Natural killer cell treated with Interleukin-12 subunit alpha and Interleukin-12 subunit beta and Interleukin-15 and Interleukin-18, amount 100 ng/mL, for 72 hours (primary cell): Measurements from ENCODE around the gene LYRM7. TPM values are rescaled to one million over a fixed set of nuclear protein-coding genes. Genes with fewer than 3 reads are reported as not detected.

Experiments used
- ATAC-seq, 2 donors: fragments of 150-1000 bp; cut with Tn5 transposase in 1 of 2; sonication (Bioruptor Pico), chemical (Tn5 transposase) in 1 of 2; 2 replicates each; pipeline ENCODE4 v1.10.0; 2021
- DNase-seq: peaks from one replicate; pipeline ENCODE4 v3.0.0; 2022; ENCODE audit warnings: low spot score
- H3K27ac Mint-ChIP-seq, 2 donors: 1 replicate in 1 of 2; 2 replicates in 1 of 2; pipeline ENCODE4 v1.8.0; 2022; ENCODE audit warnings: mixed read lengths in 2 of 2, mild to moderate bottlenecking in 1 of 2, moderate library complexity in 1 of 2
- H3K27me3 Mint-ChIP-seq, 2 donors: 1 replicate in 1 of 2; 2 replicates in 1 of 2; pipeline ENCODE4 v1.8.0; 2022; ENCODE audit warnings: mixed read lengths in 2 of 2
- H3K36me3 Mint-ChIP-seq: one replicate; pipeline ENCODE4 v1.8.0; 2022; ENCODE audit warnings: mixed read lengths
- H3K4me1 Mint-ChIP-seq, 2 donors: 1 replicate in 1 of 2; 2 replicates in 1 of 2; pipeline ENCODE4 v1.8.0; 2022; ENCODE audit warnings: low read depth in 2 of 2, mixed read lengths in 2 of 2, mild to moderate bottlenecking in 1 of 2
- H3K4me3 Mint-ChIP-seq: one replicate; pipeline ENCODE4 v1.8.0; 2022; ENCODE audit warnings: mixed read lengths
- H3K9me3 Mint-ChIP-seq: 2 replicates; pipeline ENCODE4 v1.8.0; 2022; ENCODE audit warnings: mixed read lengths
- total RNA-seq, 2 donors: library from RNA; stranded (reverse); gene quantifications; one replicate each; pipeline ENCODE4 v1.2.3, GENCODE V29; 2022

LYRM7 gene
- total RNA-seq, 2 donors from 2014 or later, result 9.8 to 14.1 TPM

DNA sequence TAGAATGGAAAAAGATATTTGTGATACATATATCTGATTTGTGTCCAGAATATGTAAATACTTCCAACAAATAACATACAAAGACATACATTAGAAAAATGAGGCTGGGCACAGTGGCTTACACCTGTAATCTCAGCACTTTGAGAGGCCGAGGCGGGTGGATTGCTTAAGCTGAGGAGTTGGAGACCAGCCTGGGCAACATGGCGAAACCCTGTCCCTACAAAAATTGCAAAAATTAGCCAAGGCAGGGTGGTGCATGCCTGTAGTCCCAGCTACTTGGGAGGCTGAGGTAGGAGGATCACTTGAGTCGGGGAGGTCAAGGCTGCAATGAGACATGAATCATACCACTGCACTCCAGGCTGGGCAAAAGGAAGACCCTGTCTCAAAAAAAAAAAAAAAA is 47.0 kb downstream of the LYRM7 start:
- no peak overlapping the region for H3K4me3 Mint-ChIP-seq
- ATAC-seq, result no peak

DNA sequence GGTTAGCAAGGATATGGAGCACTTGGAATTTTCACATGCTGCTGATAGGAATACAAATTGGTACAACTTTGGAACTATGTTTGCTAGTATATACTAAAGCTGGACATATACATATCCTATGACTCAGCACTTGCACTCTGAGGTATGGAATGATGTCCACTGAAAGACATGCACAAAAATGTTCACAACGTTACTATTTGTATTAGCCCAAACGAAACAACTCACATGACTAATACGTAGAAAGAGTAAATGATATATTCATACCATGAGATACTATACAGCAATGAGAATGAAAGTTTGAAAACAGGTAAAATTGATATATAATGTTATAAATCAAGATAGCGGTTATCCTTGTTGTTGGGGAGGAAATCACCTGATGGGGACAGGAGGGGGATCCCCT is 47.6 kb downstream of the LYRM7 start:
- no peaks in the 10 kb centered on the region for H3K9me3 Mint-ChIP-seq
- no peak overlapping the region for H3K4me3 Mint-ChIP-seq
- no peak for ATAC-seq
- peaks cover 0 to 8% of the 10 kb centered on the region in 2 donors for H3K4me1 Mint-ChIP-seq
- H3K27me3 Mint-ChIP-seq, result no peaks in the 10 kb centered on the region
- H3K36me3 Mint-ChIP-seq, result no peaks in the 10 kb centered on the region
- DNase-seq, result no peak
- no peak overlapping the region for H3K27ac Mint-ChIP-seq

More for the DNA sequence above, 47.0 kb downstream of the LYRM7 start:
- Mint-ChIP-seq H3K27me3 (no peaks in the 10 kb centered on the region), H3K4me1 (peaks cover 0 to 8% of the 10 kb centered on the region in 2 donors), H3K9me3 (no peaks in the 10 kb centered on the region), H3K27ac (no peak overlapping the region), H3K36me3 (no peaks in the 10 kb centered on the region)
- no peak for DNase-seq

- H3K36me3 Mint-ChIP-seq, result no peaks in the 10 kb centered on the region
These were observed 49.8 kb downstream of the LYRM7 start for GRCh38 chr5:131220566-131220965.

GRCh38 chr5:131221008-131221703 is 50.4 kb downstream of the LYRM7 start:
- DNase-seq (no peak), ATAC-seq (no peak)
- H3K27me3 Mint-ChIP-seq, result no peaks in the 10 kb centered on the region
- H3K9me3 Mint-ChIP-seq, result no peaks in the 10 kb centered on the region
- H3K4me1 Mint-ChIP-seq, result peaks cover 0 to 5% of the 10 kb centered on the region in 2 donors
- H3K36me3 Mint-ChIP-seq, result no peaks in the 10 kb centered on the region
- H3K27ac Mint-ChIP-seq, result peak overlapping the region in 1 of 2 donors; percentile 39
- H3K4me3 Mint-ChIP-seq, result no peak overlapping the region

More at GRCh38 chr5:131220566-131220965, 49.8 kb downstream of the LYRM7 start:
- ATAC-seq (no peak), DNase-seq (no peak)
- no peak overlapping the region for H3K27ac Mint-ChIP-seq
- H3K27me3 Mint-ChIP-seq, result no peaks in the 10 kb centered on the region
- no peaks in the 10 kb centered on the region for H3K9me3 Mint-ChIP-seq
- H3K4me1 Mint-ChIP-seq, result peaks cover 0 to 5% of the 10 kb centered on the region in 2 donors
- no peak overlapping the region for H3K4me3 Mint-ChIP-seq

GRCh38 chr5:131221888-131222287 is 51.1 kb downstream of the LYRM7 start:
- no peaks in the 10 kb centered on the region for H3K36me3 Mint-ChIP-seq
- no peaks in the 10 kb centered on the region for H3K27me3 Mint-ChIP-seq
- no peaks in the 10 kb centered on the region for H3K9me3 Mint-ChIP-seq
- no peak overlapping the region for H3K4me3 Mint-ChIP-seq
- H3K4me1 Mint-ChIP-seq, result peaks cover 0 to 5% of the 10 kb centered on the region in 2 donors
- DNase-seq (no peak), ATAC-seq (no peak)
- H3K27ac Mint-ChIP-seq, result peak overlapping the region in 1 of 2 donors; percentile 39

DNA sequence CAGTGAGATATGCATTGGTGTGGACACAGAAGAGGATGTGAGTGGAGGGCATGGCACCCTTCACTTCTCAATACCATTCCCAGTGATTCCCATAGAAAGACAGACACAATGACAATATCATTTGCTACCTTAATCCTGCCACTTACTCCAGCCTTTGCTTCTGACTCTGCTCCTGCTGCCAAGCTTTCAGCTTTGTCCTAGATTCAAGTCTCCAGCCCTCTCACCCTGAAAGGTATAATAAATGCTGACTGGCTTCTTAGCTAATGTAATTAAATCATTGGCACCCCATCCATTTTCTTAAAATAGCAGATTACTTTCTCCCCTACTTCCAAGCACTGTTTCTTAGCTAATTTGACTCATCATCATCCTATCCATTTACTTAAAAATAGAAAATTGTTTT is 52.0 kb downstream of the LYRM7 start:
- ATAC-seq (no peak), DNase-seq (no peak)
- Mint-ChIP-seq H3K36me3 (no peaks in the 10 kb centered on the region), H3K27ac (no peak overlapping the region), H3K9me3 (no peaks in the 10 kb centered on the region), H3K27me3 (no peaks in the 10 kb centered on the region), H3K4me3 (no peak overlapping the region), H3K4me1 (peaks cover 0 to 5% of the 10 kb centered on the region in 2 donors)

GRCh38 chr5:131223751-131224386 is 53.1 kb downstream of the LYRM7 start:
- Mint-ChIP-seq H3K36me3 (no peaks in the 10 kb centered on the region), H3K4me1 (peaks cover 0 to 5% of the 10 kb centered on the region in 2 donors), H3K9me3 (no peaks in the 10 kb centered on the region), H3K4me3 (no peak overlapping the region), H3K27ac (no peak overlapping the region), H3K27me3 (no peaks in the 10 kb centered on the region)
- DNase-seq, result no peak
- no peak for ATAC-seq

DNA sequence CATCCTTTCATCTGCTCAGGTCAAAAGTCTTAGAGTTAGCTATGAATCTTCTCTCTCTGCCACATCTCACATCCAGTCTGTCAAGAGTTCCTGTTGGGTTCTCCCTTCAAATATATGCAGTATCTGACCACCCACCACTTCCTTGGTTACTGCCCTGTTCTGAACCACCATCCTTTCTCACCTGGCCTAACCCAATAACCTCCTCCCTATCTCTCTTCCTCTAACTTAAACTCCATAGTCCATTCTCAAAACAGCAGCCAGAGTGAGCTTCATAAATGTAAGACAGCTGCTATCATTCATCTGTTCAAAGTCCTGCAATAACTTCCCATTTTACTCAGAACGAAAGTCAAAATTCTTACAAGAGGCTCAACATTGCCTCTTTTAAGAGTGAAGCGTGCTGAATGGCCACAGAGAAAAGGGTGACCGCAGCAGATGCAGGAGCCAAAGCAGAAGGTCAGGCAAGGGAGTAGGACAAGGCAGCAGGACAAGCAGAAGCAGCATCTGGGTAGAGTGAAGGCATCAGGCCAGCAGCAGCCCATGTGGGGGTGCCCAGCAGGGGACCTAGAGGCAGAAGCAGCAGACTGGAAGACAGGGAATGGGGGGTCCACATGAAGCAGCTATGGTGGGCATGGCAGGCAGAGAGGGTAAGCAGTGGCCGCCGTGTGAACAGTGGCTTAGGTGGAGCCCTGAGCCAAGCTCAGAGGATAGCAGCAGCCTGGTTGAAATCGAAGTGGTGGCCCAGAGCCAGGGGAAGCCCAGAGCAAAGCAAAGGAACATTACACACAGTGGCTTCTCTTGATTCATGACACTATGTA is 53.9 kb downstream of the LYRM7 start:
- H3K27ac Mint-ChIP-seq, result no peak overlapping the region
- ATAC-seq, result peak; percentile 71 to 76
- no peaks in the 10 kb centered on the region for H3K27me3 Mint-ChIP-seq
- no peaks in the 10 kb centered on the region for H3K36me3 Mint-ChIP-seq
- H3K9me3 Mint-ChIP-seq, result no peaks in the 10 kb centered on the region
- no peak for DNase-seq
- peaks cover 0 to 2% of the 10 kb centered on the region in 2 donors for H3K4me1 Mint-ChIP-seq
- H3K4me3 Mint-ChIP-seq, result no peak overlapping the region

- no peak overlapping the region for H3K4me3 Mint-ChIP-seq
- H3K4me1 Mint-ChIP-seq, result peaks cover 0 to 4% of the 10 kb centered on the region in 2 donors
- H3K36me3 Mint-ChIP-seq, result no peaks in the 10 kb centered on the region
- no peak for DNase-seq
- no peaks in the 10 kb centered on the region for H3K9me3 Mint-ChIP-seq
- no peak overlapping the region for H3K27ac Mint-ChIP-seq
- ATAC-seq, result no peak
- H3K27me3 Mint-ChIP-seq, result no peaks in the 10 kb centered on the region
These were observed 54.7 kb downstream of the LYRM7 start for GRCh38 chr5:131225282-131225974.

GRCh38 chr5:131226899-131227298 is 56.2 kb downstream of the LYRM7 start:
- Mint-ChIP-seq H3K27ac (no peak overlapping the region), H3K9me3 (no peaks in the 10 kb centered on the region), H3K36me3 (no peaks in the 10 kb centered on the region), H3K27me3 (no peaks in the 10 kb centered on the region), H3K4me1 (peaks cover 0 to 3% of the 10 kb centered on the region in 2 donors), H3K4me3 (no peak overlapping the region)
- ATAC-seq, result no peak
- no peak for DNase-seq

- ATAC-seq (no peak), DNase-seq (no peak)
- Mint-ChIP-seq H3K27ac (no peak overlapping the region), H3K9me3 (no peaks in the 10 kb centered on the region), H3K36me3 (no peaks in the 10 kb centered on the region), H3K4me3 (no peak overlapping the region), H3K27me3 (no peaks in the 10 kb centered on the region), H3K4me1 (peaks cover 0 to 3% of the 10 kb centered on the region in 2 donors)
These were observed 57.9 kb downstream of the LYRM7 start for GRCh38 chr5:131228646-131229045.

- no peaks in the 10 kb centered on the region for H3K9me3 Mint-ChIP-seq
- no peak overlapping the region for H3K4me3 Mint-ChIP-seq
- H3K4me1 Mint-ChIP-seq, result peaks cover 0 to 3% of the 10 kb centered on the region in 2 donors
- no peak overlapping the region for H3K27ac Mint-ChIP-seq
- DNase-seq, result no peak
- H3K27me3 Mint-ChIP-seq, result no peaks in the 10 kb centered on the region
- no peak for ATAC-seq
- H3K36me3 Mint-ChIP-seq, result no peaks in the 10 kb centered on the region
These were observed 58.9 kb downstream of the LYRM7 start for GRCh38 chr5:131229623-131230022.

DNA sequence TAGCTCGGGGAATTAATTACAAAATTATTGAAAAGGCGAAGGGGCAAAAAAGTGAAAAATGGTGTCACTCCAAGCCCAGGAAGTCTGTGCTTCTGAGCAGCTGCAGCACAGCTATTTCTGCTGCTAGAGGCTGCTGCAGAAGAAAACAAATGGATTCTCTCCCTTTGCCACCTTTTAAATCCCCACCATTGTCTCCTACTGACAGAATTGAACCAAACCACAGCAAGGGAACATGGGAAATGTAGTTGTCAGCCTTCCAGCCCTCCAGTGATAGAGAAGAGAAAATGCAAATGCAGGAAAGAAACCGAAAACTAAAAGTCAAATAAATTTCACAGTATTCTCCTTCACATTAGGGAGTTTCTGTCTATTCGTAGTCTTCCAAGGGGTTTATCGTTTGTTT is 59.7 kb downstream of the LYRM7 start:
- Mint-ChIP-seq H3K4me1 (peaks cover 0 to 3% of the 10 kb centered on the region in 2 donors), H3K9me3 (no peaks in the 10 kb centered on the region), H3K4me3 (no peak overlapping the region), H3K36me3 (no peaks in the 10 kb centered on the region), H3K27ac (peak overlapping the region in 1 of 2 donors; percentile 63), H3K27me3 (no peaks in the 10 kb centered on the region)
- ATAC-seq, result no peak
- DNase-seq, result no peak
